Gastroesophageal sphincter (tissue), 3 donors: ENCODE data around the gene ARL5C.

Experiments
- CTCF ChIP-seq, 4 experiments: fragments of 200-600 bp in 2 of 4; fragments of 450-650 bp in 2 of 4; sonication (generic) in 1 of 4; IDR thresholded peaks; one replicate each; pipeline ENCODE4 v1.5.1; 2017 to 2019; ENCODE audit warnings: antibody characterized with exemption in 4 of 4, mild to moderate bottlenecking in 2 of 4, moderate library complexity in 2 of 4
- POLR2A ChIP-seq, 2 donors: fragments of 450-650 bp; IDR thresholded peaks; one replicate each; pipeline ENCODE4 v1.6.1; 2017; ENCODE audit warnings: antibody characterized with exemption in 2 of 2, mild to moderate bottlenecking in 2 of 2, moderate library complexity in 1 of 2

- no peak for TF ChIP-seq CTCF (IDR thresholded peaks at IDR 0.05)
- no peak for TF ChIP-seq POLR2A (IDR thresholded peaks at IDR 0.05)
Observed at GRCh38 chr17:39131616-39132015, 34.3 kb downstream of the ARL5C start.
